ENCODE results near the gene STKLD1.

Gene STKLD1

GRCh38 chr9:133428617-133429101 is 52.5 kb downstream of the STKLD1 start:
- Histone ChIP-seq H2AFZ (ENCODE audit: low read length) (no peak overlapping the region), H3K23ac (ENCODE audit: low read depth, low read length, poor library complexity) (no peak overlapping the region), H3K27ac (replicated peaks; ENCODE audit: low read length) (no peak overlapping the region), H2BK5ac (ENCODE audit: low read length) (no peak overlapping the region), H2BK15ac (ENCODE audit: low read length) (peak overlapping the region; percentile 49), H4K8ac (ENCODE audit: low read depth, low read length) (no peak overlapping the region), H3K14ac (ENCODE audit: low read length) (peak overlapping the region; percentile 71), H3K4me1 (ENCODE audit: control insufficient read depth in 2 of 2, insufficient read depth in 1 of 2, low read depth in 1 of 2, low read length in 2 of 2) (peaks cover 0 to 1% of the 10 kb centered on the region in 2 donors), H4K91ac (ENCODE audit: low read depth, low read length, poor library complexity) (no peak overlapping the region), H3K79me1 (ENCODE audit: low read depth, low read length) (peaks cover 2% of the 10 kb centered on the region), H3K18ac (ENCODE audit: low read length) (peak overlapping the region; percentile 48), H3K9me3 (replicated peaks in 1 of 2; ENCODE audit: control insufficient read depth in 2 of 2, insufficient read depth in 1 of 2, low read depth in 1 of 2, low read length in 2 of 2) (peaks cover 4 to 10% of the 10 kb centered on the region in 2 donors), H3K36me3 (replicated peaks in 1 of 2; ENCODE audit: control insufficient read depth in 2 of 2, insufficient read depth in 2 of 2, low read length in 2 of 2) (peaks cover 4 to 5% of the 10 kb centered on the region in 2 donors), H3K27me3 (ENCODE audit: control insufficient read depth in 3 of 3, insufficient read depth in 3 of 3, low read depth in 1 of 3, low read length in 3 of 3) (peaks cover 0 to 19% (median 0%) of the 10 kb centered on the region in 3 experiments), H3K9ac (ENCODE audit: low read depth, low read length, poor library complexity) (no peak overlapping the region), H2AK5ac (ENCODE audit: low read depth, low read length) (no peak overlapping the region), H3K4me3 (ENCODE audit: low read length in 2 of 2) (peak overlapping the region in 1 of 2 donors; percentile 75), H3K4ac (ENCODE audit: low read length) (no peak overlapping the region), H2BK120ac (ENCODE audit: low read depth, low read length) (no peak overlapping the region), H3K4me2 (ENCODE audit: insufficient read depth, low read length, poor library complexity, severe bottlenecking) (peak overlapping the region; percentile 54), H2BK12ac (ENCODE audit: low read length) (no peak overlapping the region)
- no CpG with 5 or more reads among the region's 57 CpGs for WGBS, 2 donors (ENCODE audit: extremely low coverage in 2 of 2, insufficient read length in 2 of 2, insufficient replicate concordance in 1 of 2)
- DNase-seq (ENCODE audit: low spot score) = peak; percentile 48

GRCh38 chr9:133429214-133429613 is 53.0 kb downstream of the STKLD1 start:
- Histone ChIP-seq H4K91ac (ENCODE audit: low read depth, low read length, poor library complexity) (no peak overlapping the region), H3K9me3 (replicated peaks in 1 of 2; ENCODE audit: control insufficient read depth in 2 of 2, insufficient read depth in 1 of 2, low read depth in 1 of 2, low read length in 2 of 2) (peaks cover 4 to 10% of the 10 kb centered on the region in 2 donors), H2BK12ac (ENCODE audit: low read length) (no peak overlapping the region), H3K4me3 (ENCODE audit: low read length in 2 of 2) (peak overlapping the region in 1 of 2 donors; percentile 50), H3K23ac (ENCODE audit: low read depth, low read length, poor library complexity) (peak overlapping the region; percentile 93), H2BK120ac (ENCODE audit: low read depth, low read length) (no peak overlapping the region), H3K27me3 (ENCODE audit: control insufficient read depth in 3 of 3, insufficient read depth in 3 of 3, low read depth in 1 of 3, low read length in 3 of 3) (peaks cover 0 to 19% (median 0%) of the 10 kb centered on the region in 3 experiments), H3K27ac (replicated peaks; ENCODE audit: low read length) (no peak overlapping the region), H3K79me1 (ENCODE audit: low read depth, low read length) (peaks cover 2% of the 10 kb centered on the region), H3K4me2 (ENCODE audit: insufficient read depth, low read length, poor library complexity, severe bottlenecking) (peak overlapping the region; percentile 82), H3K9ac (ENCODE audit: low read depth, low read length, poor library complexity) (no peak overlapping the region), H3K36me3 (replicated peaks in 1 of 2; ENCODE audit: control insufficient read depth in 2 of 2, insufficient read depth in 2 of 2, low read length in 2 of 2) (peaks cover 4 to 5% of the 10 kb centered on the region in 2 donors), H2AFZ (ENCODE audit: low read length) (no peak overlapping the region), H2BK5ac (ENCODE audit: low read length) (no peak overlapping the region), H3K4ac (ENCODE audit: low read length) (no peak overlapping the region), H4K8ac (ENCODE audit: low read depth, low read length) (no peak overlapping the region), H3K14ac (ENCODE audit: low read length) (no peak overlapping the region), H3K18ac (ENCODE audit: low read length) (peak overlapping the region; percentile 93), H3K4me1 (ENCODE audit: control insufficient read depth in 2 of 2, insufficient read depth in 1 of 2, low read depth in 1 of 2, low read length in 2 of 2) (peaks cover 0 to 1% of the 10 kb centered on the region in 2 donors), H2AK5ac (ENCODE audit: low read depth, low read length) (peak overlapping the region; percentile 28), H2BK15ac (ENCODE audit: low read length) (no peak overlapping the region)
- no CpG with 5 or more reads among the region's 18 CpGs for WGBS, 2 donors (ENCODE audit: extremely low coverage in 2 of 2, insufficient read length in 2 of 2, insufficient replicate concordance in 1 of 2)
- no peak for DNase-seq (ENCODE audit: low spot score)

- no peak overlapping the region for H4K91ac ChIP-seq (ENCODE audit: low read depth, low read length, poor library complexity)
- no peak overlapping the region for H3K4ac ChIP-seq (ENCODE audit: low read length)
- H3K36me3 ChIP-seq (replicated peaks in 1 of 2; ENCODE audit: control insufficient read depth in 2 of 2, insufficient read depth in 2 of 2, low read length in 2 of 2) = peaks cover 4 to 5% of the 10 kb centered on the region in 2 donors
- no peak overlapping the region for H2AFZ ChIP-seq (ENCODE audit: low read length)
- peak overlapping the region; percentile 70 for H2BK15ac ChIP-seq (ENCODE audit: low read length)
- H2AK5ac ChIP-seq (ENCODE audit: low read depth, low read length) = no peak overlapping the region
- H3K14ac ChIP-seq (ENCODE audit: low read length) = no peak overlapping the region
- DNase-seq (ENCODE audit: low spot score) = peak; percentile 51
- H2BK120ac ChIP-seq (ENCODE audit: low read depth, low read length) = no peak overlapping the region
- peak overlapping the region in 1 of 2 donors; percentile 53 for H3K4me3 ChIP-seq (ENCODE audit: low read length in 2 of 2)
- H3K9ac ChIP-seq (ENCODE audit: low read depth, low read length, poor library complexity) = peak overlapping the region; percentile 64
- H3K4me2 ChIP-seq (ENCODE audit: insufficient read depth, low read length, poor library complexity, severe bottlenecking) = peak overlapping the region; percentile 82
- H3K9me3 ChIP-seq (replicated peaks in 1 of 2; ENCODE audit: control insufficient read depth in 2 of 2, insufficient read depth in 1 of 2, low read depth in 1 of 2, low read length in 2 of 2) = peaks cover 4 to 10% of the 10 kb centered on the region in 2 donors
- no CpG with 5 or more reads among the region's 49 CpGs for WGBS, 2 donors (ENCODE audit: extremely low coverage in 2 of 2, insufficient read length in 2 of 2, insufficient replicate concordance in 1 of 2)
- H2BK5ac ChIP-seq (ENCODE audit: low read length) = no peak overlapping the region
- H3K79me1 ChIP-seq (ENCODE audit: low read depth, low read length) = peaks cover 2% of the 10 kb centered on the region
- H4K8ac ChIP-seq (ENCODE audit: low read depth, low read length) = no peak overlapping the region
- H3K27me3 ChIP-seq (ENCODE audit: control insufficient read depth in 3 of 3, insufficient read depth in 3 of 3, low read depth in 1 of 3, low read length in 3 of 3) = peaks cover 0 to 19% (median 0%) of the 10 kb centered on the region in 3 experiments
- H3K18ac ChIP-seq (ENCODE audit: low read length) = peak overlapping the region; percentile 93
- H3K23ac ChIP-seq (ENCODE audit: low read depth, low read length, poor library complexity) = peak overlapping the region; percentile 73
- H3K4me1 ChIP-seq (ENCODE audit: control insufficient read depth in 2 of 2, insufficient read depth in 1 of 2, low read depth in 1 of 2, low read length in 2 of 2) = peaks cover 0 to 1% of the 10 kb centered on the region in 2 donors
- no peak overlapping the region for H3K27ac ChIP-seq (replicated peaks; ENCODE audit: low read length)
- no peak overlapping the region for H2BK12ac ChIP-seq (ENCODE audit: low read length)
These were observed 53.5 kb downstream of the STKLD1 start for GRCh38 chr9:133429641-133430161.

- Histone ChIP-seq H3K23ac (ENCODE audit: low read depth, low read length, poor library complexity) (no peak overlapping the region), H2BK12ac (ENCODE audit: low read length) (no peak overlapping the region)
These were observed 54.1 kb downstream of the STKLD1 start for GRCh38 chr9:133430244-133430643.

More at GRCh38 chr9:133430244-133430643, 54.1 kb downstream of the STKLD1 start:
- no peak overlapping the region for H2BK5ac ChIP-seq (ENCODE audit: low read length)
- no peak overlapping the region for H3K4me2 ChIP-seq (ENCODE audit: insufficient read depth, low read length, poor library complexity, severe bottlenecking)
- no peak overlapping the region for H4K91ac ChIP-seq (ENCODE audit: low read depth, low read length, poor library complexity)
- H3K4me1 ChIP-seq (ENCODE audit: control insufficient read depth in 2 of 2, insufficient read depth in 1 of 2, low read depth in 1 of 2, low read length in 2 of 2) = peaks cover 0 to 1% of the 10 kb centered on the region in 2 donors
- H3K4ac ChIP-seq (ENCODE audit: low read length) = no peak overlapping the region
- H2BK15ac ChIP-seq (ENCODE audit: low read length) = no peak overlapping the region
- H3K18ac ChIP-seq (ENCODE audit: low read length) = no peak overlapping the region
- peaks cover 2% of the 10 kb centered on the region for H3K79me1 ChIP-seq (ENCODE audit: low read depth, low read length)
- no peak overlapping the region for H3K4me3 ChIP-seq (ENCODE audit: low read length in 2 of 2)
- no peak overlapping the region for H4K8ac ChIP-seq (ENCODE audit: low read depth, low read length)
- no peak overlapping the region for H3K14ac ChIP-seq (ENCODE audit: low read length)
- H2AFZ ChIP-seq (ENCODE audit: low read length) = no peak overlapping the region
- H3K9me3 ChIP-seq (replicated peaks in 1 of 2; ENCODE audit: control insufficient read depth in 2 of 2, insufficient read depth in 1 of 2, low read depth in 1 of 2, low read length in 2 of 2) = peaks cover 4 to 10% of the 10 kb centered on the region in 2 donors
- H3K36me3 ChIP-seq (replicated peaks in 1 of 2; ENCODE audit: control insufficient read depth in 2 of 2, insufficient read depth in 2 of 2, low read length in 2 of 2) = peaks cover 4 to 5% of the 10 kb centered on the region in 2 donors
- no peak overlapping the region for H3K27ac ChIP-seq (replicated peaks; ENCODE audit: low read length)
- WGBS, 2 donors (ENCODE audit: extremely low coverage in 2 of 2, insufficient read length in 2 of 2, insufficient replicate concordance in 1 of 2) = no CpG with 5 or more reads among the region's 1 CpG
- H3K27me3 ChIP-seq (ENCODE audit: control insufficient read depth in 3 of 3, insufficient read depth in 3 of 3, low read depth in 1 of 3, low read length in 3 of 3) = peaks cover 0 to 19% (median 0%) of the 10 kb centered on the region in 3 experiments
- H2BK120ac ChIP-seq (ENCODE audit: low read depth, low read length) = no peak overlapping the region
- no peak for DNase-seq (ENCODE audit: low spot score)
- H3K9ac ChIP-seq (ENCODE audit: low read depth, low read length, poor library complexity) = no peak overlapping the region
- H2AK5ac ChIP-seq (ENCODE audit: low read depth, low read length) = no peak overlapping the region

All from neuronal stem cell (in vitro differentiated cells).